SJSA1 (cell line): Measurements from ENCODE around the gene EPHA3. TPM values are rescaled to one million over a fixed set of nuclear protein-coding genes. Genes with fewer than 3 reads are reported as not detected.

Experiments used
- DNase-seq, 2 experiments: peaks; one replicate each; pipeline ENCODE4 v3.0.0-alpha.2; 2015 to 2020; ENCODE audit warnings: low spot score in 2 of 2, low read depth in 1 of 2
- H3K27ac ChIP-seq: fragments of 250-450 bp; sonication (Bioruptor Pico); 2 replicates; pipeline ENCODE4 v1.5.1; 2020; ENCODE audit warnings: mild to moderate bottlenecking, moderate library complexity
- H3K27me3 ChIP-seq: fragments of 250-450 bp; sonication (Bioruptor Pico); replicated peaks from 2 replicates; pipeline ENCODE4 v1.5.1; 2020; ENCODE audit warnings: mild to moderate bottlenecking, moderate library complexity
- H3K36me3 ChIP-seq: fragments of 250-450 bp; sonication (Bioruptor Pico); 2 replicates; pipeline ENCODE4 v1.5.1; 2020; ENCODE audit warnings: mild to moderate bottlenecking
- H3K4me1 ChIP-seq: fragments of 250-450 bp; sonication (Bioruptor Pico); replicated peaks from 2 replicates; pipeline ENCODE4 v1.6.1; 2021; ENCODE audit warnings: mild to moderate bottlenecking
- H3K4me3 ChIP-seq: fragments of 250-450 bp; sonication (Bioruptor Pico); 2 replicates; pipeline ENCODE4 v1.5.1; 2020; ENCODE audit warnings: mild to moderate bottlenecking
- H3K9me3 ChIP-seq: fragments of 250-450 bp; sonication (Bioruptor Pico); replicated peaks from 2 replicates; pipeline ENCODE4 v1.5.1; 2020; ENCODE audit warnings: mild to moderate bottlenecking
- total RNA-seq: library from RNA; depleted of rRNA; stranded (reverse); fragments of >200 nt; shearing (Covaris generic); gene quantifications from 2 replicates; pipeline ENCODE4 v1.2.3, GENCODE V29; 2014

Gene EPHA3
- total RNA-seq, 1 experiment from 2014 or later = 0.03 TPM

GRCh38 chr3:89395996-89396395 lies 288.6 kb downstream of the EPHA3 start:
- no peak for DNase-seq
- H3K27ac ChIP-seq = no peak overlapping the region
- no peaks in the 10 kb centered on the region for H3K27me3 ChIP-seq
- no peaks in the 10 kb centered on the region for H3K9me3 ChIP-seq
- no peaks in the 10 kb centered on the region for H3K36me3 ChIP-seq
- H3K4me3 ChIP-seq = no peak overlapping the region
- H3K4me1 ChIP-seq = no peaks in the 10 kb centered on the region

GRCh38 chr3:89402051-89402450 lies 294.6 kb downstream of the EPHA3 start:
- H3K9me3 ChIP-seq = no peaks in the 10 kb centered on the region
- H3K4me1 ChIP-seq = no peaks in the 10 kb centered on the region
- no peak overlapping the region for H3K27ac ChIP-seq
- DNase-seq = no peak
- H3K4me3 ChIP-seq = no peak overlapping the region
- H3K27me3 ChIP-seq = no peaks in the 10 kb centered on the region
- no peaks in the 10 kb centered on the region for H3K36me3 ChIP-seq

GRCh38 chr3:89405176-89405575 lies 297.8 kb downstream of the EPHA3 start:
- no peaks in the 10 kb centered on the region for H3K4me1 ChIP-seq
- H3K36me3 ChIP-seq = no peaks in the 10 kb centered on the region
- no peak for DNase-seq
- no peak overlapping the region for H3K27ac ChIP-seq
- H3K4me3 ChIP-seq = no peak overlapping the region
- H3K27me3 ChIP-seq = no peaks in the 10 kb centered on the region
- no peaks in the 10 kb centered on the region for H3K9me3 ChIP-seq

GRCh38 chr3:89405593-89405992 lies 298.2 kb downstream of the EPHA3 start:
- Histone ChIP-seq H3K4me1 (no peaks in the 10 kb centered on the region), H3K4me3 (no peak overlapping the region), H3K9me3 (no peaks in the 10 kb centered on the region), H3K27ac (no peak overlapping the region), H3K27me3 (no peaks in the 10 kb centered on the region), H3K36me3 (no peaks in the 10 kb centered on the region)
- no peak for DNase-seq

- Histone ChIP-seq H3K4me3 (no peak overlapping the region), H3K9me3 (no peaks in the 10 kb centered on the region), H3K27me3 (no peaks in the 10 kb centered on the region), H3K27ac (no peak overlapping the region), H3K4me1 (no peaks in the 10 kb centered on the region), H3K36me3 (no peaks in the 10 kb centered on the region)
- no peak for DNase-seq
Measured at GRCh38 chr3:89411201-89411600, 303.8 kb downstream of the EPHA3 start.

GRCh38 chr3:89414270-89414669 lies 306.8 kb downstream of the EPHA3 start:
- Histone ChIP-seq H3K27ac (no peak overlapping the region), H3K36me3 (no peaks in the 10 kb centered on the region), H3K9me3 (no peaks in the 10 kb centered on the region), H3K27me3 (no peaks in the 10 kb centered on the region), H3K4me3 (no peak overlapping the region), H3K4me1 (no peaks in the 10 kb centered on the region)
- no peak for DNase-seq

- no peak overlapping the region for H3K27ac ChIP-seq
- no peaks in the 10 kb centered on the region for H3K9me3 ChIP-seq
- no peak for DNase-seq
- no peak overlapping the region for H3K4me3 ChIP-seq
- H3K36me3 ChIP-seq = no peaks in the 10 kb centered on the region
- H3K27me3 ChIP-seq = no peaks in the 10 kb centered on the region
- H3K4me1 ChIP-seq = no peaks in the 10 kb centered on the region
Measured at GRCh38 chr3:89419647-89420241, 312.3 kb downstream of the EPHA3 start.

GRCh38 chr3:89426060-89426459 lies 318.6 kb downstream of the EPHA3 start:
- no peaks in the 10 kb centered on the region for H3K9me3 ChIP-seq
- H3K4me1 ChIP-seq = no peaks in the 10 kb centered on the region

GRCh38 chr3:89434621-89435380 lies 327.4 kb downstream of the EPHA3 start:
- no peak overlapping the region for H3K4me3 ChIP-seq
- H3K27me3 ChIP-seq = no peaks in the 10 kb centered on the region
- H3K27ac ChIP-seq = no peak overlapping the region
- no peak for DNase-seq
- no peaks in the 10 kb centered on the region for H3K4me1 ChIP-seq
- no peaks in the 10 kb centered on the region for H3K9me3 ChIP-seq
- H3K36me3 ChIP-seq = no peaks in the 10 kb centered on the region

More at GRCh38 chr3:89426060-89426459, 318.6 kb downstream of the EPHA3 start:
- no peak overlapping the region for H3K4me3 ChIP-seq
- H3K36me3 ChIP-seq = no peaks in the 10 kb centered on the region
- H3K27me3 ChIP-seq = no peaks in the 10 kb centered on the region
- DNase-seq = no peak
- H3K27ac ChIP-seq = no peak overlapping the region

- Histone ChIP-seq H3K4me1 (no peaks in the 10 kb centered on the region), H3K36me3 (no peaks in the 10 kb centered on the region), H3K27me3 (no peaks in the 10 kb centered on the region), H3K4me3 (no peak overlapping the region), H3K9me3 (no peaks in the 10 kb centered on the region), H3K27ac (no peak overlapping the region)
- DNase-seq = no peak
Measured at GRCh38 chr3:89436846-89437245, 329.4 kb downstream of the EPHA3 start.

GRCh38 chr3:89440386-89440785 lies 333.0 kb downstream of the EPHA3 start:
- Histone ChIP-seq H3K4me1 (no peaks in the 10 kb centered on the region), H3K27me3 (no peaks in the 10 kb centered on the region), H3K36me3 (no peaks in the 10 kb centered on the region), H3K9me3 (no peaks in the 10 kb centered on the region), H3K4me3 (no peak overlapping the region), H3K27ac (no peak overlapping the region)
- no peak for DNase-seq

GRCh38 chr3:89441141-89441540 lies 333.7 kb downstream of the EPHA3 start:
- Histone ChIP-seq H3K27ac (no peak overlapping the region), H3K9me3 (no peaks in the 10 kb centered on the region), H3K4me1 (no peaks in the 10 kb centered on the region), H3K36me3 (no peaks in the 10 kb centered on the region), H3K4me3 (no peak overlapping the region), H3K27me3 (no peaks in the 10 kb centered on the region)
- no peak for DNase-seq

- H3K27ac ChIP-seq = no peak overlapping the region
Measured at GRCh38 chr3:89446593-89446992, 339.2 kb downstream of the EPHA3 start.

GRCh38 chr3:89447243-89447642 lies 339.8 kb downstream of the EPHA3 start:
- no peak overlapping the region for H3K27ac ChIP-seq
- H3K4me3 ChIP-seq = no peak overlapping the region
- H3K27me3 ChIP-seq = no peaks in the 10 kb centered on the region
- DNase-seq = no peak
- H3K4me1 ChIP-seq = no peaks in the 10 kb centered on the region
- no peaks in the 10 kb centered on the region for H3K36me3 ChIP-seq
- H3K9me3 ChIP-seq = no peaks in the 10 kb centered on the region

More at GRCh38 chr3:89446593-89446992, 339.2 kb downstream of the EPHA3 start:
- no peaks in the 10 kb centered on the region for H3K36me3 ChIP-seq
- H3K4me1 ChIP-seq = no peaks in the 10 kb centered on the region
- no peak for DNase-seq
- no peaks in the 10 kb centered on the region for H3K9me3 ChIP-seq
- no peaks in the 10 kb centered on the region for H3K27me3 ChIP-seq
- no peak overlapping the region for H3K4me3 ChIP-seq
